ENCODE data around the gene JHY. TPM values are rescaled to one million over a fixed set of nuclear protein-coding genes. Genes with fewer than 3 reads are reported as not detected.
A peak's percentile ranks its signal among the peaks of the same experiment; 100 is the strongest.
"Not testable (repeated sequence)": the region's sequence is repeated elsewhere in the genome, so short reads cannot be mapped to it uniquely, and the experiment has no call there.

Gene JHY
- total RNA-seq, 2 donors from 2014 or later: 4.5 to 10.9 TPM

GRCh38 chr11:122861631-122862030 lies 20.9 kb upstream of the JHY start:
- 42% methylated on average over 3 of the region's 3 CpGs for WGBS
- intact Hi-C loops (cut with DNase I): loop anchor here (5.0 to 10.0 kb wide), 2 partner anchors 161 to 193 kb away; no protein-coding TSS in a partner anchor
- no peak for DNase-seq (ENCODE audit: low spot score)

GRCh38 chr11:122862091-122862490 lies 20.5 kb upstream of the JHY start:
- no peak for TF ChIP-seq POLR2AphosphoS5 (IDR thresholded peaks at IDR 0.05)
- no peak for TF ChIP-seq POLR2A (IDR thresholded peaks at IDR 0.05)
- TF ChIP-seq, protein P1, sequence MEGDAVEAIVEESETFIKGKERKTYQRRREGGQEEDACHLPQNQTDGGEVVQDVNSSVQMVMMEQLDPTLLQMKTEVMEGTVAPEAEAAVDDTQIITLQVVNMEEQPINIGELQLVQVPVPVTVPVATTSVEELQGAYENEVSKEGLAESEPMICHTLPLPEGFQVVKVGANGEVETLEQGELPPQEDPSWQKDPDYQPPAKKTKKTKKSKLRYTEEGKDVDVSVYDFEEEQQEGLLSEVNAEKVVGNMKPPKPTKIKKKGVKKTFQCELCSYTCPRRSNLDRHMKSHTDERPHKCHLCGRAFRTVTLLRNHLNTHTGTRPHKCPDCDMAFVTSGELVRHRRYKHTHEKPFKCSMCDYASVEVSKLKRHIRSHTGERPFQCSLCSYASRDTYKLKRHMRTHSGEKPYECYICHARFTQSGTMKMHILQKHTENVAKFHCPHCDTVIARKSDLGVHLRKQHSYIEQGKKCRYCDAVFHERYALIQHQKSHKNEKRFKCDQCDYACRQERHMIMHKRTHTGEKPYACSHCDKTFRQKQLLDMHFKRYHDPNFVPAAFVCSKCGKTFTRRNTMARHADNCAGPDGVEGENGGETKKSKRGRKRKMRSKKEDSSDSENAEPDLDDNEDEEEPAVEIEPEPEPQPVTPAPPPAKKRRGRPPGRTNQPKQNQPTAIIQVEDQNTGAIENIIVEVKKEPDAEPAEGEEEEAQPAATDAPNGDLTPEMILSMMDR (IDR thresholded peaks at IDR 0.05): no peak
- Histone ChIP-seq H3K4me3 (no peak overlapping the region), H3K4me1 (replicated peaks) (no peaks in the 10 kb centered on the region), H3K36me3 (no peaks in the 10 kb centered on the region), H3K9me3 (no peaks in the 10 kb centered on the region), H3K27me3 (replicated peaks; ENCODE audit: insufficient read depth) (no peaks in the 10 kb centered on the region), H3K27ac (no peak overlapping the region)
- intact Hi-C loops (cut with DNase I): loop anchor here (5.0 to 10.0 kb wide), 2 partner anchors 160 to 193 kb away; no protein-coding TSS in a partner anchor
- WGBS: 79% methylated on average over 1 of the region's 1 CpG
- DNase-seq (ENCODE audit: low spot score): no peak

More at GRCh38 chr11:122861631-122862030, 20.9 kb upstream of the JHY start:
- TF ChIP-seq POLR2AphosphoS5 (IDR thresholded peaks at IDR 0.05) (no peak), POLR2A (IDR thresholded peaks at IDR 0.05) (no peak)
- TF ChIP-seq, protein P1 (IDR thresholded peaks at IDR 0.05): no peak
- H3K4me3 ChIP-seq: no peak overlapping the region
- no peaks in the 10 kb centered on the region for H3K4me1 ChIP-seq (replicated peaks)
- no peaks in the 10 kb centered on the region for H3K27me3 ChIP-seq (replicated peaks; ENCODE audit: insufficient read depth)
- H3K27ac ChIP-seq: no peak overlapping the region
- H3K36me3 ChIP-seq: no peaks in the 10 kb centered on the region
- no peaks in the 10 kb centered on the region for H3K9me3 ChIP-seq

GRCh38 chr11:122863154-122863553 lies 19.4 kb upstream of the JHY start:
- intact Hi-C loops (cut with DNase I): loop anchor here (5.0 to 10.0 kb wide), 2 partner anchors 159 to 192 kb away; no protein-coding TSS in a partner anchor
- not testable (repeated sequence) for H3K27ac ChIP-seq; DNase-seq (ENCODE audit: low spot score); H3K27me3 ChIP-seq (replicated peaks; ENCODE audit: insufficient read depth); H3K4me1 ChIP-seq (replicated peaks); H3K36me3 ChIP-seq; H3K4me3 ChIP-seq; H3K9me3 ChIP-seq
- 64% methylated on average over 1 of the region's 1 CpG for WGBS

- intact Hi-C loops (cut with DNase I): loop anchor here (5.0 to 10.0 kb wide), 2 partner anchors 158 to 191 kb away; no protein-coding TSS in a partner anchor
- H3K27ac ChIP-seq: no peak overlapping the region
These were observed 18.7 kb upstream of the JHY start for GRCh38 chr11:122863704-122864326.

DNA sequence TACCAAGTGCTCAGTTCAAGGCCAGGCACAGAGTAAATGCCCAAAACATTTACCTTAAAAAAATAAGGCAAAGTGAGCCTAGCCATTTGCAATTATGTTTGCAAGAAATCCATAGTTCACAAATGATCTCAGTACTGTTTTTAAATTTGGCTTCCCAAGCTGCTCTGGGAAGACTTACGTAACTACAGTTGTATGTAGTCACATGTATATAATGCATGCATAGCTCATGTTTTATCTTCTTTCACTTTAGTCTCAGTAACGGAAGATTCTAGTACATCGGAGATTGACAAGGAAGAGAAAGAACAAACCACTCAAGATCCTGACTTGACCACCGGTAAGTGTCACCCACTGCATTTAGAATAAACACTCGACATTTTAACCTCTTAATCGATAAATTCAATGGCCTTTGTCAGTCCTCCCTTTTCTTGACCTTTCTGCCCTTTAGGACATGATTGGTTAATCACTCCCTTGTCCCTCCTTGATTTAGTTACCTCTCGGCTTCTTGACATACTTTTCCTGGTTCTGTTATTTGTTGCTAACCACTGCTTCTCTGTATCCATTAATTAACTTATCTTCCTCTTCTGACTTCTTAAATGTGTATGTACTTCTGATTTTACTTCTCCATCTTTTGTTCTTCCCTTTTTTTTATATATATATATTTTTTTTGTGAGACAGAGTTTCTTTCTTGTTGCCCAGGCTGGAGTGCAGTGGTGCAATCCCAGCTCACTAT lies 18.0 kb upstream of the JHY start:
- no peaks in the 10 kb centered on the region for H3K9me3 ChIP-seq
- 80% methylated on average over 7 of the region's 7 CpGs for WGBS

More at GRCh38 chr11:122863704-122864326, 18.7 kb upstream of the JHY start:
- WGBS: 15% methylated on average over 7 of the region's 7 CpGs
- H3K4me3 ChIP-seq: no peak overlapping the region
- DNase-seq (ENCODE audit: low spot score): no peak
- no peaks in the 10 kb centered on the region for H3K36me3 ChIP-seq
- TF ChIP-seq POLR2AphosphoS5 (IDR thresholded peaks at IDR 0.05) (no peak), POLR2A (IDR thresholded peaks at IDR 0.05) (no peak)
- TF ChIP-seq, protein P1 (IDR thresholded peaks at IDR 0.05): peak in 3 of 4 experiments; percentile 58 to 64 (median 64)
- no peaks in the 10 kb centered on the region for H3K27me3 ChIP-seq (replicated peaks; ENCODE audit: insufficient read depth)
- H3K9me3 ChIP-seq: no peaks in the 10 kb centered on the region
- no peaks in the 10 kb centered on the region for H3K4me1 ChIP-seq (replicated peaks)

More for the DNA sequence above, 18.0 kb upstream of the JHY start:
- no peaks in the 10 kb centered on the region for H3K4me1 ChIP-seq (replicated peaks)
- intact Hi-C loops (cut with DNase I): loop anchor here (5.0 to 10.0 kb wide), 2 partner anchors 158 to 190 kb away; no protein-coding TSS in a partner anchor
- H3K36me3 ChIP-seq: no peaks in the 10 kb centered on the region
- no peak overlapping the region for H3K4me3 ChIP-seq
- DNase-seq (ENCODE audit: low spot score): no peak
- no peaks in the 10 kb centered on the region for H3K27me3 ChIP-seq (replicated peaks; ENCODE audit: insufficient read depth)
- no peak for TF ChIP-seq POLR2AphosphoS5 (IDR thresholded peaks at IDR 0.05)
- TF ChIP-seq, protein P1 (IDR thresholded peaks at IDR 0.05): no peak
- TF ChIP-seq POLR2A (IDR thresholded peaks at IDR 0.05): no peak
- H3K27ac ChIP-seq: no peak overlapping the region

Data from prostate gland (tissue), 2 donors.